HUES6 (cell line): ENCODE results near the gene CORO6.

ENCODE experiments used
- H3K27ac ChIP-seq: 2 replicates; pipeline ENCODE4 v1.7.0; 2013; ENCODE audit warnings: low read depth, mild to moderate bottlenecking, low read length, inconsistent platforms
- H3K27me3 ChIP-seq: 2 replicates; pipeline ENCODE4 v1.6.1; 2013; ENCODE audit warnings: low read length; ENCODE audit not compliant: control insufficient read depth, insufficient read depth
- H3K36me3 ChIP-seq: 2 replicates; pipeline ENCODE4 v1.6.1; 2013; ENCODE audit warnings: low read length; ENCODE audit not compliant: control insufficient read depth, insufficient read depth
- H3K4me1 ChIP-seq: 2 replicates; pipeline ENCODE4 v1.6.1; 2013; ENCODE audit warnings: low read length; ENCODE audit not compliant: control insufficient read depth, insufficient read depth
- H3K4me3 ChIP-seq: 2 replicates; pipeline ENCODE4 v1.5.1; 2013; ENCODE audit warnings: low read depth, low read length
- H3K9ac ChIP-seq: one replicate; pipeline ENCODE4 v1.6.1; 2013; ENCODE audit warnings: mild to moderate bottlenecking, low read length
- H3K9me3 ChIP-seq: 2 replicates; pipeline ENCODE4 v1.6.1; 2013; ENCODE audit warnings: low read depth, low read length; ENCODE audit not compliant: control insufficient read depth, insufficient read depth

The CORO6 gene

GRCh38 chr17:29575511-29576213, 47.0 kb downstream of the CORO6 start:
- Histone ChIP-seq H3K9ac (no peak overlapping the region), H3K4me1 (peaks cover 8% of the 10 kb centered on the region; the same call in 1 of the 2 replicates), H3K36me3 (peaks cover 55% of the 10 kb centered on the region)

GRCh38 chr17:29574732-29575510, 47.8 kb downstream of the CORO6 start:
- Histone ChIP-seq H3K36me3 (peaks cover 55% of the 10 kb centered on the region), H3K4me3 (no peak overlapping the region), H3K9me3 (no peaks in the 10 kb centered on the region), H3K9ac (no peak overlapping the region), H3K27ac (no peak overlapping the region), H3K4me1 (peaks cover 8% of the 10 kb centered on the region; the same call in 1 of the 2 replicates), H3K27me3 (peaks cover 11% of the 10 kb centered on the region; the same call in 1 of the 2 replicates)

More at GRCh38 chr17:29575511-29576213, 47.0 kb downstream of the CORO6 start:
- Histone ChIP-seq H3K27ac (no peak overlapping the region), H3K4me3 (no peak overlapping the region), H3K27me3 (peaks cover 11% of the 10 kb centered on the region; the same call in 1 of the 2 replicates), H3K9me3 (no peaks in the 10 kb centered on the region)

- peaks cover 13% of the 10 kb centered on the region; the same call in 1 of the 2 replicates for H3K4me1 ChIP-seq
Observed at GRCh38 chr17:29573871-29574731, 48.6 kb downstream of the CORO6 start.

GRCh38 chr17:29573558-29573869, 49.2 kb downstream of the CORO6 start:
- Histone ChIP-seq H3K27me3 (peaks cover 16% of the 10 kb centered on the region; the same call in 1 of the 2 replicates), H3K27ac (no peak overlapping the region), H3K4me3 (no peak overlapping the region), H3K9ac (no peak overlapping the region), H3K4me1 (peaks cover 14% of the 10 kb centered on the region; the same call in 1 of the 2 replicates), H3K36me3 (peaks cover 47% of the 10 kb centered on the region), H3K9me3 (no peaks in the 10 kb centered on the region)

More at GRCh38 chr17:29573871-29574731, 48.6 kb downstream of the CORO6 start:
- peaks cover 15% of the 10 kb centered on the region; the same call in 1 of the 2 replicates for H3K27me3 ChIP-seq
- H3K36me3 ChIP-seq: peaks cover 53% of the 10 kb centered on the region
- H3K4me3 ChIP-seq: no peak overlapping the region
- no peaks in the 10 kb centered on the region for H3K9me3 ChIP-seq
- no peak overlapping the region for H3K9ac ChIP-seq
- H3K27ac ChIP-seq: no peak overlapping the region

- peaks cover 14% of the 10 kb centered on the region; the same call in 1 of the 2 replicates for H3K4me1 ChIP-seq
- no peak overlapping the region for H3K27ac ChIP-seq
- H3K9ac ChIP-seq: no peak overlapping the region
- no peaks in the 10 kb centered on the region for H3K9me3 ChIP-seq
- peaks cover 41% of the 10 kb centered on the region for H3K36me3 ChIP-seq
- H3K27me3 ChIP-seq: peaks cover 16% of the 10 kb centered on the region; the same call in 1 of the 2 replicates
- H3K4me3 ChIP-seq: peak overlapping the region; percentile 40; the same call in 1 of the 2 replicates
Observed at GRCh38 chr17:29572691-29573557, 49.8 kb downstream of the CORO6 start.

GRCh38 chr17:29571883-29572681, 50.6 kb downstream of the CORO6 start:
- H3K4me3 ChIP-seq: peak overlapping the region; percentile 20; the same call in 1 of the 2 replicates
- H3K9me3 ChIP-seq: no peaks in the 10 kb centered on the region
- H3K9ac ChIP-seq: no peak overlapping the region
- H3K36me3 ChIP-seq: peaks cover 33% of the 10 kb centered on the region
- no peak overlapping the region for H3K27ac ChIP-seq
- H3K27me3 ChIP-seq: peaks cover 24% of the 10 kb centered on the region
- peaks cover 14% of the 10 kb centered on the region; the same call in 1 of the 2 replicates for H3K4me1 ChIP-seq

- peaks cover 28% of the 10 kb centered on the region for H3K36me3 ChIP-seq
- no peak overlapping the region for H3K9ac ChIP-seq
- H3K4me3 ChIP-seq: no peak overlapping the region
- H3K27me3 ChIP-seq: peaks cover 28% of the 10 kb centered on the region
- no peak overlapping the region for H3K27ac ChIP-seq
- H3K9me3 ChIP-seq: no peaks in the 10 kb centered on the region
- H3K4me1 ChIP-seq: peaks cover 14% of the 10 kb centered on the region; the same call in 1 of the 2 replicates
Observed at GRCh38 chr17:29571486-29571882, 51.2 kb downstream of the CORO6 start.

GRCh38 chr17:29570521-29570920, 52.2 kb downstream of the CORO6 start:
- no peaks in the 10 kb centered on the region for H3K9me3 ChIP-seq
- no peak overlapping the region for H3K4me3 ChIP-seq
- peaks cover 38% of the 10 kb centered on the region for H3K27me3 ChIP-seq
- no peak overlapping the region for H3K27ac ChIP-seq
- no peak overlapping the region for H3K9ac ChIP-seq
- peaks cover 18% of the 10 kb centered on the region for H3K4me1 ChIP-seq
- peaks cover 18% of the 10 kb centered on the region for H3K36me3 ChIP-seq

- Histone ChIP-seq H3K9me3 (no peaks in the 10 kb centered on the region), H3K36me3 (peaks cover 7% of the 10 kb centered on the region), H3K4me1 (peaks cover 19% of the 10 kb centered on the region), H3K27me3 (peaks cover 49% of the 10 kb centered on the region), H3K4me3 (peak overlapping the region; percentile 82), H3K9ac (peak overlapping the region; percentile 62), H3K27ac (no peak overlapping the region)
Observed at GRCh38 chr17:29569245-29569950, 53.3 kb downstream of the CORO6 start.
